H9 (cell line): ENCODE data around the gene C18orf63. TPM values are rescaled to one million over a fixed set of nuclear protein-coding genes. Genes with fewer than 3 reads are reported as not detected.

ENCODE experiments used
- DNase-seq: peaks from one replicate; pipeline ENCODE4 v3.0.0-alpha.2; 2017
- H2AFZ ChIP-seq: one replicate; pipeline ENCODE4 v1.6.1; 2013; ENCODE audit warnings: mild to moderate bottlenecking, low read length, control low read depth, moderate library complexity
- H2AK5ac ChIP-seq: 2 replicates; pipeline ENCODE4 v1.6.1; 2013; ENCODE audit warnings: low read length, control low read depth, mixed read lengths; ENCODE audit not compliant: insufficient read length
- H2BK120ac ChIP-seq: one replicate; pipeline ENCODE4 v1.6.1; 2013; ENCODE audit warnings: low read depth, mild to moderate bottlenecking, low read length, control low read depth, inconsistent platforms; ENCODE audit not compliant: poor library complexity, severe bottlenecking
- H2BK12ac ChIP-seq: 2 replicates; pipeline ENCODE4 v1.6.1; 2013; ENCODE audit warnings: low read length, control low read depth, mixed read lengths, low read depth; ENCODE audit not compliant: insufficient read length
- H2BK15ac ChIP-seq: 2 replicates; pipeline ENCODE4 v1.6.1; 2013; ENCODE audit warnings: low read depth, low read length, control low read depth
- H2BK20ac ChIP-seq: one replicate; pipeline ENCODE4 v1.6.1; 2013; ENCODE audit warnings: low read depth, mild to moderate bottlenecking, low read length, control low read depth, inconsistent platforms; ENCODE audit not compliant: poor library complexity, severe bottlenecking
- H2BK5ac ChIP-seq: 2 replicates; pipeline ENCODE4 v1.6.1; 2013; ENCODE audit warnings: low read length, control low read depth, mixed read lengths; ENCODE audit not compliant: insufficient read length
- H3K14ac ChIP-seq: 2 replicates; pipeline ENCODE4 v1.6.1; 2013; ENCODE audit warnings: low read length, control low read depth; ENCODE audit not compliant: insufficient read depth
- H3K18ac ChIP-seq: 2 replicates; pipeline ENCODE4 v1.6.1; 2013; ENCODE audit warnings: low read depth, mild to moderate bottlenecking, mixed read lengths, low read length, control low read depth; ENCODE audit not compliant: insufficient read length
- H3K23ac ChIP-seq: 2 replicates; pipeline ENCODE4 v1.6.1; 2013; ENCODE audit warnings: low read length, control low read depth, mixed read lengths, low read depth; ENCODE audit not compliant: insufficient read length
- H3K23me2 ChIP-seq: 2 replicates; pipeline ENCODE4 v1.6.1; 2013; ENCODE audit warnings: low read depth, mild to moderate bottlenecking, mixed read lengths, low read length, control low read depth; ENCODE audit not compliant: insufficient read length, poor library complexity, severe bottlenecking
- H3K27ac ChIP-seq: 2 replicates; pipeline ENCODE4 v1.5.1; 2013; ENCODE audit warnings: low read length, control low read depth, mixed read lengths, low read depth; ENCODE audit not compliant: insufficient read length
- H3K27me3 ChIP-seq: 2 replicates; pipeline ENCODE4 v1.6.1; 2013; ENCODE audit warnings: low read length, control low read depth, inconsistent platforms; ENCODE audit not compliant: insufficient read depth
- H3K4ac ChIP-seq: 2 replicates; pipeline ENCODE4 v1.6.1; 2013; ENCODE audit warnings: low read depth, mild to moderate bottlenecking, control low read depth, inconsistent platforms, low read length, moderate library complexity
- H3K4me1 ChIP-seq: 2 replicates; pipeline ENCODE4 v1.6.1; 2013; ENCODE audit warnings: low read length, control low read depth, inconsistent platforms; ENCODE audit not compliant: insufficient read depth
- H3K4me2 ChIP-seq: 2 replicates; pipeline ENCODE4 v1.6.1; 2013; ENCODE audit warnings: low read length, control low read depth, mixed read lengths; ENCODE audit not compliant: insufficient read length, insufficient read depth
- H3K56ac ChIP-seq: 2 replicates; pipeline ENCODE4 v1.6.1; 2013; ENCODE audit warnings: low read depth, mild to moderate bottlenecking, mixed read lengths, low read length, control low read depth; ENCODE audit not compliant: insufficient read length
- H3K79me1 ChIP-seq: 2 replicates; pipeline ENCODE4 v1.6.1; 2013; ENCODE audit warnings: low read depth, mild to moderate bottlenecking, moderate library complexity, low read length, control low read depth, inconsistent platforms; ENCODE audit not compliant: insufficient read depth, poor library complexity, severe bottlenecking
- H3K79me2 ChIP-seq: 2 replicates; pipeline ENCODE4 v1.6.1; 2013; ENCODE audit warnings: low read length, control low read depth, inconsistent platforms; ENCODE audit not compliant: insufficient read depth
- H3K9ac ChIP-seq: 2 replicates; pipeline ENCODE4 v1.6.1; 2013; ENCODE audit warnings: low read length, control low read depth, mixed read lengths; ENCODE audit not compliant: insufficient read length; ENCODE audit errors: extremely low read depth
- H3K9me3 ChIP-seq: one replicate; pipeline ENCODE4 v1.6.1; 2013; ENCODE audit warnings: low read depth, low read length, inconsistent platforms; ENCODE audit not compliant: control insufficient read depth
- H3T11ph ChIP-seq: one replicate; pipeline ENCODE4 v1.6.1; 2013; ENCODE audit warnings: mild to moderate bottlenecking, low read length, control low read depth, inconsistent platforms
- H4K20me1 ChIP-seq: one replicate; pipeline ENCODE4 v1.6.1; 2013; ENCODE audit not compliant: control insufficient read depth, insufficient read length, insufficient read depth
- H4K5ac ChIP-seq: 2 replicates; pipeline ENCODE4 v1.6.1; 2013; ENCODE audit warnings: low read depth, mild to moderate bottlenecking, mixed read lengths, low read length, control low read depth; ENCODE audit not compliant: insufficient read length
- H4K8ac ChIP-seq: replicated peaks from 2 replicates; pipeline ENCODE4 v1.6.1; 2013; ENCODE audit warnings: low read length, control low read depth, mixed read lengths, low read depth; ENCODE audit not compliant: insufficient read length
- H4K91ac ChIP-seq: 2 replicates; pipeline ENCODE4 v1.6.1; 2013; ENCODE audit warnings: low read depth, mild to moderate bottlenecking, moderate library complexity, mixed read lengths, low read length, control low read depth; ENCODE audit not compliant: insufficient read length
- H3K27ac Mint-ChIP-seq, 3 experiments: 2 replicates in 2 of 3; 3 replicates in 1 of 3; pipeline ENCODE4 v1.8.0; 2020 to 2021; ENCODE audit warnings: mixed read lengths in 3 of 3, mild to moderate bottlenecking in 1 of 3, moderate library complexity in 1 of 3
- H3K27me3 Mint-ChIP-seq: 2 replicates; pipeline ENCODE4 v1.8.0; 2021; ENCODE audit warnings: low read depth, mild to moderate bottlenecking, moderate library complexity, mixed read lengths
- H3K36me3 Mint-ChIP-seq, 3 experiments: 2 replicates in 2 of 3; 3 replicates in 1 of 3; pipeline ENCODE4 v1.8.0; 2020 to 2021; ENCODE audit warnings: low read depth in 3 of 3, mixed read lengths in 3 of 3; ENCODE audit not compliant: insufficient read depth in 1 of 3
- H3K4me1 Mint-ChIP-seq, 2 experiments: 2 replicates each; pipeline ENCODE4 v1.8.0; 2020; ENCODE audit warnings: mixed read lengths in 2 of 2
- H3K4me3 Mint-ChIP-seq, 2 experiments: 2 replicates in 1 of 2; 3 replicates in 1 of 2; pipeline ENCODE4 v1.8.0; 2020 to 2021; ENCODE audit warnings: mild to moderate bottlenecking in 2 of 2, mixed read lengths in 2 of 2, moderate library complexity in 1 of 2
- H3K9me3 Mint-ChIP-seq, 2 experiments: 2 replicates in 1 of 2; 3 replicates in 1 of 2; pipeline ENCODE4 v1.8.0; 2020; ENCODE audit warnings: mild to moderate bottlenecking in 2 of 2, mixed read lengths in 2 of 2, moderate library complexity in 1 of 2
- WGBS: extraction: QIAGEN DNeasy Blood & Tissue Kit; methylation state at CpG from one replicate; pipeline ENCODE4 v1.1.7; 2013; ENCODE audit warnings: missing lambda C conversion rate, low lambda C conversion rate, mixed read lengths; ENCODE audit not compliant: insufficient read length; ENCODE audit errors: extremely low coverage; 5-methylcytosine and 5-hydroxymethylcytosine counted together
- total RNA-seq: library from RNA; stranded (reverse); gene quantifications from 2 replicates; pipeline ENCODE4 v1.2.1, GENCODE V29; 2021
- TF ChIP-seq, protein P1 (sequence below): fragments of 200-600 bp; sonication (generic); conservative IDR thresholded peaks from 3 replicates; pipeline ENCODE4 v1.8.0; 2021; ENCODE audit warnings: antibody characterized with exemption, mild to moderate bottlenecking

Gene C18orf63
- total RNA-seq, 1 experiment from 2014 or later = not detected

DNA sequence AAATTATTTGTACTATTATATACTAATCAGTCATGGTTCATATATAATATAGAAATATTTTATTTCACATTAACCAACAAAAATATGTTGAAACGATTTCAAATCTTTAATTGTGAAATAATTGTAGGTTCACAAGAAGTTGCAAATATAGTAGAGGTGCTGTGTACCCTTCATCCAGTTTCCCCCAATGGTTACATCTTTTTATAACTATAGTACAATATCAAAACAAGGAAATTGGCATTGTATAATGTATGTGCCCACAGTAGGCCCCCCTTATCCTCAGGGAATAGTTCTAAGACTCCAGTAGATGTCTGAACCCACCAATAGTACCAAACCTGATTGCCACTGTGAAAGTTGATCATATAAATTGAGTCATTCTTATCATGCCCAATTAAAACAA, 16.5 kb upstream of the C18orf63 start:
- Histone ChIP-seq H3K79me2 (no peaks in the 10 kb centered on the region), H2AK5ac (no peak overlapping the region), H4K5ac (no peak overlapping the region), H3K23me2 (no peaks in the 10 kb centered on the region), H2BK20ac (no peak overlapping the region), H3K4me2 (no peak overlapping the region), H4K20me1 (no peaks in the 10 kb centered on the region), H3K79me1 (no peaks in the 10 kb centered on the region), H2BK15ac (no peak overlapping the region), H3K9ac (no peak overlapping the region), H4K91ac (no peak overlapping the region), H3K23ac (no peak overlapping the region), H3K4me1 (no peaks in the 10 kb centered on the region), H3T11ph (no peak overlapping the region), H4K8ac (no peak overlapping the region), H3K18ac (no peak overlapping the region), H3K9me3 (peaks cover under 1% of the 10 kb centered on the region), H2AFZ (no peak overlapping the region), H3K4ac (no peak overlapping the region), H3K14ac (no peak overlapping the region), H3K27me3 (no peaks in the 10 kb centered on the region), H2BK5ac (no peak overlapping the region), H3K56ac (no peak overlapping the region), H2BK12ac (no peak overlapping the region), H3K27ac (no peak overlapping the region), H2BK120ac (no peak overlapping the region)
- Mint-ChIP-seq H3K4me1 (0 out of 4 replicates have a peak, but pooled peaks cover 0 to 2% of the 10 kb centered on the region in 2 experiments), H3K9me3 (peaks cover 10 to 11% of the 10 kb centered on the region in 2 experiments), H3K36me3 (peaks cover 3 to 10% (median 8%) of the 10 kb centered on the region in 3 experiments), H3K4me3 (no peak overlapping the region), H3K27me3 (no peaks in the 10 kb centered on the region), H3K27ac (no peak overlapping the region)
- TF ChIP-seq, protein P1, sequence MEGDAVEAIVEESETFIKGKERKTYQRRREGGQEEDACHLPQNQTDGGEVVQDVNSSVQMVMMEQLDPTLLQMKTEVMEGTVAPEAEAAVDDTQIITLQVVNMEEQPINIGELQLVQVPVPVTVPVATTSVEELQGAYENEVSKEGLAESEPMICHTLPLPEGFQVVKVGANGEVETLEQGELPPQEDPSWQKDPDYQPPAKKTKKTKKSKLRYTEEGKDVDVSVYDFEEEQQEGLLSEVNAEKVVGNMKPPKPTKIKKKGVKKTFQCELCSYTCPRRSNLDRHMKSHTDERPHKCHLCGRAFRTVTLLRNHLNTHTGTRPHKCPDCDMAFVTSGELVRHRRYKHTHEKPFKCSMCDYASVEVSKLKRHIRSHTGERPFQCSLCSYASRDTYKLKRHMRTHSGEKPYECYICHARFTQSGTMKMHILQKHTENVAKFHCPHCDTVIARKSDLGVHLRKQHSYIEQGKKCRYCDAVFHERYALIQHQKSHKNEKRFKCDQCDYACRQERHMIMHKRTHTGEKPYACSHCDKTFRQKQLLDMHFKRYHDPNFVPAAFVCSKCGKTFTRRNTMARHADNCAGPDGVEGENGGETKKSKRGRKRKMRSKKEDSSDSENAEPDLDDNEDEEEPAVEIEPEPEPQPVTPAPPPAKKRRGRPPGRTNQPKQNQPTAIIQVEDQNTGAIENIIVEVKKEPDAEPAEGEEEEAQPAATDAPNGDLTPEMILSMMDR = no peak
- no CpG with 5 or more reads among the region's 1 CpG for WGBS
- DNase-seq = no peak
